ENCODE results near the gene DGKZ.
"Not testable (repeated sequence)": the region's sequence is repeated elsewhere in the genome, so short reads cannot be mapped to it uniquely, and the experiment has no call there.

Gene DGKZ

DNA sequence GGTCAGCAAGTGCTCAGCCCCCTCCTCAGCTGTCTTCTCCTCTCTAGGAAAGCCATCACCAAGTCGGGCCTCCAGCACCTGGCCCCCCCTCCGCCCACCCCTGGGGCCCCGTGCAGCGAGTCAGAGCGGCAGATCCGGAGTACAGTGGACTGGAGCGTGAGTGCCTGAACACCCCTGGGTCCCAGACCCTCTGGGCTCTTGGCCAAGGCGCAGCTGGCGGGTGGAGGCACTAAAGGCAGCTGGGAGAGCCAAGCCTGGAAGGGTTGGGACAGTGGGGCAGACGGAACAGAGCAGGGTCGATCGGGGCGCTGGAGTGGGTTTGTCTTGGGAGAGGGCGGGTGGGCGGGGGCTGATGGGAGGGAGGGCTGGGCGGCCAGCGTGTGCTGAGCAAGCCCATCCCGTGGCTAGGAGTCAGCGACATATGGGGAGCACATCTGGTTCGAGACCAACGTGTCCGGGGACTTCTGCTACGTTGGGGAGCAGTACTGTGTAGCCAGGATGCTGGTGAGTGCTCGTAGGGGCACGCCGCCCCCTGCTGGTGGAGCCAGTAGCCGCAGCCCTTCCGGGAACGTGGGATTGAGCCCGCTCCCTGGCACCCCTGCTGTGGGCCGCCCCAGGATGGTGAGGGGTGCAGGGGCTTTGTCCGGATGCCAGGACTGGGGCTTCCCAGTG, 20.1 kb downstream of the DGKZ start:
- DNase-seq = peak; percentile 74

GRCh38 chr11:46367916-46368267, 20.6 kb downstream of the DGKZ start:
- no peak for DNase-seq

DNA sequence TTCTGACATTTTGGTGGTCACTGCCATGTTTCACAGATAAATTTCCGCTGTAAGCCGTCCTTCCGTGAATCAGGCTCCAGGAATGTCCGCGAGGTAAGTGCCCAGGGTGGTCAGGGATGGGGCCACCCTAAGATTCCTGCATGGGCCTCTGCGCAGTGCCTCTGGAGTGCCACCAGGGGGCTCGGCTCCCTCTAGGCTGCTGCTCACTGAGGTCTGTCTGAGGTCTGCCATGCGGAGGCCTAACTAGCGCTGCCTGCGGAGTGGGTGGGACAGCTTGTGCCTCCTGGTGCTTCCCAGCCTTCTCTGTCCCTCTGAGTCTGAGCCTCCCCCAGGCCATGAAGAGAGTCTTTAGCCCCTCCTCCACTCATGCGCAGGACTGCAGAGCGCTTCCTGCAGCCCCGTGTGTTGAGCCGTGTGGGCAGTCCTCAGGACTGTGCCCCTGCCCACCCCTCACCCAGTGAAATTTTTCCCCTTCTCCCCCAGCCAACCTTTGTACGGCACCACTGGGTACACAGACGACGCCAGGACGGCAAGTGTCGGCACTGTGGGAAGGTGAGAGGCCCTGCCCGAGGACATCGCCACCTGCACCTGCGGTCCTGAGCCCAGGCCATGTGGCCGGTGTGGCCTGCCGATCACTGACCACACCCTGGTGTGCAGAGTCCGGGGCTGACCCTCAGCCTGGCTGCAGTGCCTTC, 22.3 kb downstream of the DGKZ start:
- peak; percentile 52 for DNase-seq

DNA sequence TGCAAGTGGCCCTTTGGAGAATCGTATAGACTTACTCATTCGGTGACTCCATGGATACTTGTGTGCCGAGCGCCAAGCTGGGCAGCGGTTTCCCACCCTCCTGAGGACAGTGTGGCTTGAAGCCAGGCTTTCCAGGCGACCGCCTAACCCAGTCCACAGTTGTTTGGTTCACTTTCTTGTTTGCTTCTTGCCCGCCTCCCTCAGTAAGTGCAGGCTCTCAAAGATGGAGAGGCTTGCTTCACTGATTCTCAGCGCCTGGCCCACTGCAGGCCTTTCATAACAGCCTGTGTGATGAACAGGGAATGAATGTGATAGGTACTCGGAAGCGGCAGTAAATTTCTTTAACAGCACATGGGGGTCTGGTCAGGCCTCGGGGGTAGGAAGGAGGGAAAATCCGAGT, 23.0 kb downstream of the DGKZ start:
- no peak for DNase-seq

DNA sequence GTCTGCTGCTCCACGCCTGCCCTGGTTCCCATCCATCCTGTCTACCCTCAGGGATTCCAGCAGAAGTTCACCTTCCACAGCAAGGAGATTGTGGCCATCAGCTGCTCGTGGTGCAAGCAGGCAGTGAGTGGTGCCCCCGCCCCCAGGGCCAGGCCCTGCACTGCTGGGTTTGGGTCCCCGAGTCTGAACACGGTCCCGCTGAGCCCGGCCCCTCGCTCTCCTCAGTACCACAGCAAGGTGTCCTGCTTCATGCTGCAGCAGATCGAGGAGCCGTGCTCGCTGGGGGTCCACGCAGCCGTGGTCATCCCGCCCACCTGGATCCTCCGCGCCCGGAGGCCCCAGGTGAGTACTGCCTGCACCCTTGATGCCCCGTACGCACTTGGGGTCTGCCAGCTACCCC, 24.0 kb downstream of the DGKZ start:
- not testable (repeated sequence) for DNase-seq

GRCh38 chr11:46372086-46372485, 24.8 kb downstream of the DGKZ start:
- no peak for DNase-seq

GRCh38 chr11:46372501-46372900, 25.2 kb downstream of the DGKZ start:
- not testable (repeated sequence) for DNase-seq

GRCh38 chr11:46373787-46374740, 26.8 kb downstream of the DGKZ start:
- DNase-seq = no peak

DNA sequence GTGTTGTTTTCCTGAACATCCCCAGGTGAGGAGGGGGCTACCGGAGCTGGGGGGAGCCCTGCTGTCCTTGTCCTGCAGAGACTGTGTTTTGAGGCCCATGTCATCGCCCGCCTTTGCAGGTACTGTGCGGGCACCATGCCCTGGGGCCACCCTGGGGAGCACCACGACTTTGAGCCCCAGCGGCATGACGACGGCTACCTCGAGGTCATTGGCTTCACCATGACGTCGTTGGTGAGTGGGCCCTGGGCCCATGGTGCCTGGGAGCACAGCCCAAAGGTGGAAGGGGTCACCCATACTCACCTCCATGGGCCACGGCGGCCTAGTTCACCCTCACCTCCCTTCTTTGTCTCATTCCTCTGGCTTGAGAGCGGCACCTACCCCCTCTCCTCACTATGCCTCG, 27.6 kb downstream of the DGKZ start:
- no peak for DNase-seq

- DNase-seq = no peak
These were observed 28.3 kb downstream of the DGKZ start for GRCh38 chr11:46375392-46376101.

DNA sequence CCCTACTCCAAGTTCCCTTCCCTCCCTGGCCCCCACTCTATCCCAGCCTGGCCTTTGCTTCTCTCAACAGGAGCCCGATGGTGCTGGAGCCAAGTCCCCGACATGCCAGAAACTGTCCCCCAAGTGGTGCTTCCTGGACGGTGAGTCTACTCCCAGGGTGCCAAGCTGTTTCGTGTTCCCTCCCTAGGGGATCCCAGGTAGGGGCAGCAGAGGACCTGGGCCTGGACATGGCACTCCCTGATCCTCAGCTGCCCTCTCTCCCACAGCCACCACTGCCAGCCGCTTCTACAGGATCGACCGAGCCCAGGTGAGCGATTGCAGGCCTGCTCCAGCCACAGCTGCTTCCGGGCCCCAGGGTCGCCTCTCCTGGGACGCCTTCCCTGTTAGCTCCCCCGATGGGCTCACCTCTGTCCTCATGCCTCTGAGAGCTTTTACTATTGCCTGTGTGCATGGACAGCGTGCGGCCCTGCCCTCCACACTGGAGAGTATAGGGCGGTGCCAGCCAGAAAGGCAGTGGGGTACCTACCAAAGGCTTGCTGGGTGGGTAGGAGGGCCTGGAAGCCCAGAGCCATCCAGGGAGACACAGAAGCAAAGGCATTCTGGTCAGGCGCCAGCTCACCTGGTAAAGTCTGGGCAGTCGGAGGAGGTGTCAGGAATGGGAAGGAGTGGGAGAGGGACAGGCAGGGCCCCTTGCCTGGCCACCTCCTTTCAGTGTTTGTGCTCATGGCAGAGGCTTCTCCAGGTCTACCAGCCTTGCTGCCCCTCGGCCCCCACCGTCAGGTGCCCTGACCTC, 29.2 kb downstream of the DGKZ start:
- DNase-seq = no peak

- DNase-seq = no peak
These were observed 30.0 kb downstream of the DGKZ start for GRCh38 chr11:46377290-46377689.

DNA sequence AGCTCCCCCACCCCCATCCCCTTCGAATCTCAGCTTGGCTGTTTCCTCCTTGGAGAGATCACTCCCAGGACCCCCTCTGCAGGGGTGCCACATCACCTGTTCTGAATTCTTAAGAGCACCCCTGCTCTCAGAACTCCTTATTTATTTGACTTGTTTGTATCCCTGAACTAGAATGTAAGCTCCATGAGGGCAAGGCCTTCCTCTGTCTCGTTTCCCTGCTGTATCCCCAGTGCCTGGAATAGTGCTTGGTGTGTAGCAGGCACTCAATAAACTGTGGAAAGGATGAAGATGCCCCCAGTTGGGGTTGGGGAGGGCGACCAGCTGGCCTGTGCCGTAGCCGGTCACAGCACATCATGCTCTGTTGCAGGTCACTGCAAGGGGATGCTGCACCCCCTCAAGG, 30.6 kb downstream of the DGKZ start:
- DNase-seq = no peak

DNA sequence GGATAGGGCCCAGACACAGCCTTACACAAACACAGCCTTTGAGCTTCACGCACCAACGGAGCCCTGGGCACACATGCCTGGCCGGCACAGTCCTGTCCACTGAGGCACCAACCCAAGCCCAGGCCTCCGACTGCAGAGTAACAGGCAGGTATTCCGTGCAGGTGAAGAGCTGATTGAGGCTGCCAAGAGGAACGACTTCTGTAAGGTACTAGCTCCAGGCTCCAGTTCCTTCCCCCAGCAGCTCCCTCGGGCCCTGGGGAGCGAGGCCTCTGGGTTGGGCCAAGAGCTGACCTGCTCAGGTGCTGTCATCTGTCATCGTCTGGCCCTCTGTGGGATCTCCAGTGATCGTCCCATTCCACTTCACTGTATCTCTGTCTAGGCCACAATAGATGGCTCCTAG, 31.0 kb downstream of the DGKZ start:
- DNase-seq = no peak

GRCh38 chr11:46378811-46379481, 31.7 kb downstream of the DGKZ start:
- DNase-seq = no peak

DNA sequence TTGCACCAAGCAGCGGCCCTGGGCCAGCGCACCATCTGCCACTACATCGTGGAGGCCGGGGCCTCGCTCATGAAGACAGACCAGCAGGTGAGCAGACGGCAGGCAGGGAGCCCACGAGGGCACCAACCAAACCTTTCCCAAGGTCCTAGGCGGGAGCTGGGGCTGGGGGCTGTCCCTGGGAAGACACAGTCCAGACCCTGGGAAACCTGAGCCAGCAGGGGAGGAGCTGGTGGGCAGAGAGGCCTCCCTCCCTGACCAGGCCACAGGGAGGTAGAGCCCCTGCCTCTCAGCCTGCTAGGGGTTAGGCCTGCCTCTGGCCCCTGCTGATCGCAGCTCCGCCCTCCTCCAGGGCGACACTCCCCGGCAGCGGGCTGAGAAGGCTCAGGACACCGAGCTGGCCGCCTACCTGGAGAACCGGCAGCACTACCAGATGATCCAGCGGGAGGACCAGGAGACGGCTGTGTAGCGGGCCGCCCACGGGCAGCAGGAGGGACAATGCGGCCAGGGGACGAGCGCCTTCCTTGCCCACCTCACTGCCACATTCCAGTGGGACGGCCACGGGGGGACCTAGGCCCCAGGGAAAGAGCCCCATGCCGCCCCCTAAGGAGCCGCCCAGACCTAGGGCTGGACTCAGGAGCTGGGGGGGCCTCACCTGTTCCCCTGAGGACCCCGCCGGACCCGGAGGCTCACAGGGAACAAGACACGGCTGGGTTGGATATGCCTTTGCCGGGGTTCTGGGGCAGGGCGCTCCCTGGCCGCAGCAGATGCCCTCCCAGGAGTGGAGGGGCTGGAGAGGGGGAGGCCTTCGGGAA, 32.4 kb downstream of the DGKZ start:
- DNase-seq = not testable (repeated sequence)

GRCh38 chr11:46380340-46381047, 33.2 kb downstream of the DGKZ start:
- peak; percentile 27 for DNase-seq

GRCh38 chr11:46381048-46381818, 34.0 kb downstream of the DGKZ start, which contains the start of gene MDK:
Gene MDK, plus strand, starts transcription at chr11:46381669. Its CDS starts 389 bp downstream, at chr11:46382058.
- DNase-seq = no peak

All from activated CD4-positive, alpha-beta T cell treated with anti-CD3 and anti-CD28 coated beads, Interleukin-2, amount 50 U/mL, for 1 hour (primary cell).